HG02943 (cell line): ENCODE data around the gene CEBPZ.

Experiments
- ATAC-seq: cut with Tn5 transposase; IDR thresholded peaks from one replicate; pipeline ENCODE4 v1.9.1; 2021; ENCODE audit warnings: mild to moderate bottlenecking, low read depth, moderate library complexity; ENCODE audit not compliant: unreplicated experiment

The CEBPZ gene, protein sequence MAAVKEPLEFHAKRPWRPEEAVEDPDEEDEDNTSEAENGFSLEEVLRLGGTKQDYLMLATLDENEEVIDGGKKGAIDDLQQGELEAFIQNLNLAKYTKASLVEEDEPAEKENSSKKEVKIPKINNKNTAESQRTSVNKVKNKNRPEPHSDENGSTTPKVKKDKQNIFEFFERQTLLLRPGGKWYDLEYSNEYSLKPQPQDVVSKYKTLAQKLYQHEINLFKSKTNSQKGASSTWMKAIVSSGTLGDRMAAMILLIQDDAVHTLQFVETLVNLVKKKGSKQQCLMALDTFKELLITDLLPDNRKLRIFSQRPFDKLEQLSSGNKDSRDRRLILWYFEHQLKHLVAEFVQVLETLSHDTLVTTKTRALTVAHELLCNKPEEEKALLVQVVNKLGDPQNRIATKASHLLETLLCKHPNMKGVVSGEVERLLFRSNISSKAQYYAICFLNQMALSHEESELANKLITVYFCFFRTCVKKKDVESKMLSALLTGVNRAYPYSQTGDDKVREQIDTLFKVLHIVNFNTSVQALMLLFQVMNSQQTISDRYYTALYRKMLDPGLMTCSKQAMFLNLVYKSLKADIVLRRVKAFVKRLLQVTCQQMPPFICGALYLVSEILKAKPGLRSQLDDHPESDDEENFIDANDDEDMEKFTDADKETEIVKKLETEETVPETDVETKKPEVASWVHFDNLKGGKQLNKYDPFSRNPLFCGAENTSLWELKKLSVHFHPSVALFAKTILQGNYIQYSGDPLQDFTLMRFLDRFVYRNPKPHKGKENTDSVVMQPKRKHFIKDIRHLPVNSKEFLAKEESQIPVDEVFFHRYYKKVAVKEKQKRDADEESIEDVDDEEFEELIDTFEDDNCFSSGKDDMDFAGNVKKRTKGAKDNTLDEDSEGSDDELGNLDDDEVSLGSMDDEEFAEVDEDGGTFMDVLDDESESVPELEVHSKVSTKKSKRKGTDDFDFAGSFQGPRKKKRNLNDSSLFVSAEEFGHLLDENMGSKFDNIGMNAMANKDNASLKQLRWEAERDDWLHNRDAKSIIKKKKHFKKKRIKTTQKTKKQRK

DNA sequence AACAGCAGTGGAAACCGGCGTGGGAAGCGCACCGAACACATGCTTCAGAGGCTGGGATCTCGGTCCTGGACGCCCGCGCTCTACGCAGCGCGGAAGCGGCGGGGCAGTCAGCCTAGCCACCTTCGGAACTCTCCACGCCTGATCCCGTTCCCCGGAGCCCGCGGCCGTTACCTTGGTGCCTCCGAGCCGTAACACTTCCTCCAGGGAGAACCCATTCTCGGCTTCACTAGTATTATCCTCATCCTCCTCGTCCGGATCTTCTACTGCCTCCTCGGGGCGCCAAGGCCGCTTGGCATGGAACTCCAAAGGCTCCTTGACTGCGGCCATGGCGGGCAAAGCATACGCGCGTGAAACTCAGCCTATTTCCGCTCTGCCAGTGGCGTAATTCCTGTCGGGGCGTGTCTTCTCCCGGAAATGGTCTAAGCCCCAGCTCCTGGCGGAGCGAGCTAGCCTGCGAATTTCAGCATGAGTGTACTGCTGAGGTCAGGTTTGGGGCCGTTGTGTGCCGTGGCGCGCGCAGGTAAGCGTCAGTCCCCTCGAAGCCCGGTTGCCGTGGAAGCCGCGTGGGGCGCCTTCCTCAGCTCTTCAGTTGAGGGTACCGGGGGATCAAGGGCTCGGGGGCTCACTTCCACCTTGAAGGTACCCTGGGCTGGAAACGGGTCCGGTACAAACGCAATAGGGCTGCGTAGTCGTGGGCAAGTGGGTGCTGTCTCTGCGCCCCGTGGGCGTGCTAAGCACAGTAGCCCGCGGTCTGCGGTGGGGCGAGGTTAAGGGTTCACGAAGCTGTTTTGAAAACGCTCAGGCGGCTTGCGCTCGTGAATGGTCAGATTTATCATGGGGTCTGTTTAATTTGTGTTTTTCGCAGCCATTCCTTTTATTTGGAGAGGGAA is at the start of gene CEBPZ, which contains the start of gene NDUFAF7:
Gene CEBPZ, minus strand, starts transcription at position 356 of the 890 bp plus-strand sequence. Its CDS starts 29 bp downstream, at position 327.
Gene NDUFAF7, plus strand, starts transcription at position 418 of the 890 bp plus-strand sequence. Its CDS starts 48 bp downstream, at position 466.
- peak; percentile 92 for ATAC-seq

DNA sequence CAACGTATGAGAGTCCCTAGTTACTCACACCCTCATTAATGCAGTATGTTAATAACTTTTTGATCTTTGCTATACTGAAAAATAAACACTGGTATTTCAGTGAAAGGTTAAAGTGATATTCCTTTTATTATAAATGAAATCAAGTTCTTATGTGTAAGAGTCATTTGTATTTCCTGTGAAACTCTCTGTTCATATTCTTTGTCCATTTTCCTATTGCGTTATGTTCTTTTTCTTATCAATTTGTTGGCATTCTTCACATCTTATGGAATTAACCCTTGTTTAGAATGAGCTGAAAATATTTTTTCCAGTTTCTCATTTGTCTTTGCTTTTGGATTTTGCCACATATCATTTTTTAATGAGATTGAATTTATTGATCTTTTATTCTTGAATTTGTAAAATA is 44.9 kb upstream of the CEBPZ start:
- ATAC-seq: no peak

DNA sequence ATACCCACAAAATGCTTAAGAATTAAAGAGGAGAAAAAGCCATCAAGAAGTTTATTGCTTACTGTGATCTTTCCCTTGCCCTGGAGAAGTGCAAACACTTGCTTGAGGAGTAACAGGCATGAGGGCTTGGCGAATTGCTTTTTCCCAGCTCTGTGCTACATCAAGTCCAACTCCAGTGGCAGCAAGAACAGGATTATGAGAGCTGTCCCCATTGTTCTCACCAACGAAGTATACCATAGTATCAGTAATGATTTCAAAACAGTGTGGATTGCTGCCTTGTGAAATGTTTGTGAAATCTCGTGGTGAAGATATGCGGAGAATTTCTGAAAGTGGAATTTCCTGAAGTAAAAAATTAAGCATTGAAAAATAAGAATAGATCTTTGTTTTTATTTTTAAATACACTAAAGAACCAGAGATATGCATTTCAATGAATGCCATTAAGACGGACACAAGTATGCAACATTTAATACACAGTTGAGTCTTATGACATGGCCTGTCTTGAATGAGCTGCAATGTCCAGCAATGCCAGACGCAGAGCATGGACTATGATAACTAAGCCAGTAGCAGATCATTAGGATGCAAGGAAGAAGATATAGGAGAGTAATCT is 43.1 kb upstream of the CEBPZ start:
- ATAC-seq: no peak

DNA sequence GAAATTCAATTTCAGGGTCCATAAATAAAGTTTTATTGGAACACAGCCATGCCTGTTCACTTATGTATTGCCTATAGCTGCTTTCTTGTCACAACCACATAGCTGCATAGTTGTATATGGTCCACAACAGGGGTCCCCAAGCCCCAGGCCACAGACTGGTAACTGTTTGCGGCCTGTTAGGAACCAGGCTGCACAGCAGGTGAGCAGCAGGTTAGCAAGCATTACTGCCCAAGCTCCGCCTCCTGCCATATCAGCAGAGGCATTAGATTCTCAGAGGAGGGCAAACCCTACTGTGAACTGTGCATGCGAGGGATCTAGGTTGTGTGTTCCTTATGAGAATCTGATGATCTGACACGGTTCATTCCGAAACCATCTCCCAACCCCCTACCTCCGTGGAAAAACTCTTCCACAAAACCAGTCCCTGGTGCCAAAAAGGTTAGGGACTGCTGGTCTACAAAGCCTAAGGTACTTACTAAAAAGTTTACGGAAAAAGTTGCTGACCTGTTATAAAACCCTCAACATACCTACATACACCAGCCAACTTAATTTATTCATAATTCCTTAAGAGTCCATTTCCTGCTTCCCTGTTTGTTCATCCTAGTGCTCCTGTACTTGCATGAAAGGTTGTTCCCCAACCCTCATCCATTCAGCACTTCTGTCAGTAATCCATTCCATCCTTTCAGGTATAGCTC is 40.1 kb upstream of the CEBPZ start:
- no peak for ATAC-seq

DNA sequence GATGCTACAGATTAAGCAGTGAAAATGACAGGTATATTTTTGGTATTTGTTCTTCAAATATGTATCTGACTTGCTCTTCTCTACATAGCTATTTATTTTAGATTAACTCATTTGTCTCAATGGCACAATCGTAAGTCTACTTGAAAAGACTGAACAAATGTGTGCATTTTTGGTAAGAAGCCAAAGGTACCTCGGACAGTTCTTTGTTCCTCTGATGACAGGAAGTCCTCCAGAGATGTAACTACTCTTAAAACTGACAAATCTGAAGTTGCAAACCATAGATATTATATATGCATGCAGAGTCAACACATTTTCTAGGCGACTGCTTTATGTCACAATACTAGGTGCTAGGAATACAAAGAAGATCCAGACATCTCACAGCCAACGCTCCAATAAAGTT is 36.7 kb upstream of the CEBPZ start:
- ATAC-seq: no peak

DNA sequence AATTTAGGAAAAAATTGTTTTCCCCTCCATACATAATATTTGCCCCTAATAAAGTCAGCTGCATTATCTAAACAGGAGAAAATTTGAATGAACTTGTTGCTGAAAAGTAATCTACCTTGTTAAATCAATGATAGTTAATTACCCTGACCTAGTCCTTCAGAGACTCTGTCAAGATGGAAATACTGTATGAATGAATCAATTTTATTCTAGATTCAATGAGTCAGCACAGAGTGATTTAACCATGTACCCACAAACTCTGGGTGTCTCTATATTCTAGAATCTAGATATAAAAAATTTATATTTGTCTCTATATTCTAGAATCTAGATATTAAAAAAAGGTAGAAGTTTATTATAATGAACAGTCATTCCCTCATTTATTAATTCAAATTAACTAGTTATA is 36.3 kb upstream of the CEBPZ start:
- no peak for ATAC-seq

DNA sequence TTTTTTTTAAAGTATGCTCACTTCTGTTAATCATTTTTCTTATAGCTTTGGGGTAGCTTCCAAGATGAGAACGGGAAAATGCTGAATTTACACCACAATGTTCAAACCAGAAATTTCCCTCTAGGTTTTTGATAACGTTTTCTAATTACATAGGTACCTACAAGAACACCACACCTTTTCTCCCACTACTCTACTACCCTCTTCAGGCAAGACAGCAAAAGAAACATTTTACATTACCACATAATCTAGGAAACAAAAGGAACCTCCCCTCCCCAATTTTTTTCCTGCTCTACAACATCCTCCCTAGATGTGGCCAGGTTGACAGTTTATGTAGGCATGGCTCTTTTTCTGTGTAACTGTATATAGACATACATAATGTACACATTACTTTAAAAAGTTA is 32.4 kb upstream of the CEBPZ start:
- no peak for ATAC-seq

DNA sequence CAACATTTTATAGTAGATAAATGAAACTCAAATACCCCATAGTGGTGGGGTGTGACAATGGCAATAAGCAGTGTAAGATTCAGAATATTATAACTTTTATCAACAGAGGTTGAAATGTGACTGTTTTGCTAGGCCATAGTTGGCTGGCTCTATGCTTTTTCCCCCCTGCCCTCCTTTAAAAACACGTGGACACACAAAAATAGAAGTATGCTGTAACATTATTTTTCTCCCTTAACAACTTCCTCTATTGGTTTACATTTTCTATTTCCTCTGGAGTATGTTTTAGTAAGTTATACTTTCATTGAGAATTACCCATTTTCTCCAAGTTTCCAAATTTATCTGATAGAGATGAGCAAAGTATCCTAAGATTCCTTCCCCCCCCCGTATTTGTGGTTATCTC is 31.1 kb upstream of the CEBPZ start:
- no peak for ATAC-seq

DNA sequence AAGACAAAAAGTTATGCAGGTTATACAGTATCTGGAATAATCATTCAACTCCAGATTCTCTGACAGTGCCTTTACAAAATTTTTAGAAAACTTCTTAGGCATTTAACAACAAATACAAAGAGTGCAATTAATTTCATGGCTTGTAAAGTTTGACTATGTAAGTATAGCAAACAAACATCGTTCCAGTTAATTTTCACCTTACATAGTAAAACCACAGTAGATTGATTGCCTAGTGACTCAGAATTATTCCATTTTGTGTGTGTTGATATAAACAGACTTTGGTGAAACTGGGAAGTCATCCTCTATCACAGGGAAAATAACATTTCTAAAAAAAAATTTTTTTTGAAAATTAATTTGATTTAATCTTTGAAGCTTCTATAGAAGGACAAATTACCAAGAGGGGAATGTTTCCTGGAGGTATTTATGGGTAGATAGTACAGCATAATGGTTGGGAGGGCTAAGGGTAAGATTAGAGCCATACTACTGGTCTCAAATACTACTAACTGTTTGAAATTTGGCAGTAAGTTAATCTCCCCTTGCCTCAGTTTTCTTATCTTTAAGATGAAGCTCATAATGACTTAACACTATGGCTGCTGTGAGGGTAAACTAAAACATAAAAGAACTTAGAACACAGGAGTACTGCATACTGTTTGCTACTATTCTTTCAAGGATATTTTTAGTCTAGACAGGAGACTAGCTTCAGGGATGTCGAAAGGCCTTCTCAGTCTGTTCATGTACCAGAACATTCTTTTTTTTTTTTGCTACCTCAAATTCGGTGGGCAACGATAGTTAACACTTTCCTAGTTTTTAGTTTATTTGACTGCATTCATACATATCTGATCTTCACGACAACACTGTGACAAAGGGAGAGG is 19.7 kb upstream of the CEBPZ start:
- no peak for ATAC-seq

DNA sequence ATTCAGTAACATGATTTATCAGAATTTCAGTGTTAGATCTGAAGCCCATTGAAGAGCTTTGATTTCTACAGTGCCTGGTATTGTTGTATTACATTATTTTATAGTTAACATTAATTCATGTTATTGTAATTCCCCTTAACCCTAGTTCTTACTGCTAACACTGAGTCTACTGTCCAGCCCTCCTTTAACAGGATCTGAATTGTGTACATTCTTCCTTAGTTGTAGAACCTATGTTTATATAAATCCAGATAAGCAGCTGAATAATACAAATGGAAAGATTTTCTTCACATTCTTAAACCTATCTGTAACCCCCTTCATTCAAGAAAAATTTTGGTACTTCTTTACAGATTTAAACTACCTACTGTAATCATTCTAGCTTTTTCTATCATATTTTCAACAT is 14.8 kb upstream of the CEBPZ start:
- no peak for ATAC-seq

DNA sequence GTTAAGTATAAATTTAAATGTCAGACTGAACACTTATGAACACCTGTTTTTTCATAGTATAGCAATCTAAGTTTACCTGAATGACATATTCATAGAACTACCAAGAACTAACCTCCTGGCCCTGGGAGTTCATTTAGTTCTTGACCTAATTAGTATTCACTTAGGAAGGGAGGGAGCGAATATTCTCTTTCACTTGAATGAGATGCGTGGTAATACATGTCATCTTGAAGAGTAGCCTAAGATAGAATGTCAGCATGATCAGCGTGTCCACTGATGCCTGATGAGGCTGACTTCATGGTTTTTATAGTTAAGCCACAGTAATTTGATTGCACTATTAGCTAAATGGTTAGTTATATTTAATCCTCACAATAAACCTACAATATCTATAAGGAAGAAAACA is 13.4 kb upstream of the CEBPZ start:
- no peak for ATAC-seq

DNA sequence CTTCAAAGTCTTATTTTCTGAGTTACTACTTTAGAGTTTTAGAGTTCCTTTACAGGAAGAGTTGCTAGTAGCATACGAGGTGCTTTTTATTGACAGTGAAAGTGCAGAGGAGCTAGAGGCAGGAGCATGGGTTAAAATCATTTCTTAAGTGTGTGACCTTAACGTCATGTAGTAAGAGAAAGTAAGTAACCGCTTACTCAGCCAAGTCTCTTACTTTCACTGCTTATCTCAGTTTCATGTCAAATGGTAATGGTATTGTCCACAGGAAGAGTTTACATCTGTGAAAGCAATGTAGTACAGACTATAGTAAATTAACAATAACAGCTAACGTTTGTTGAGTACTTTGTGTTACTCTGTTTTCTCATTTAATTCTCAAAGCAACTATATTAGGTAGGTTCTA is 12.6 kb upstream of the CEBPZ start:
- no peak for ATAC-seq

DNA sequence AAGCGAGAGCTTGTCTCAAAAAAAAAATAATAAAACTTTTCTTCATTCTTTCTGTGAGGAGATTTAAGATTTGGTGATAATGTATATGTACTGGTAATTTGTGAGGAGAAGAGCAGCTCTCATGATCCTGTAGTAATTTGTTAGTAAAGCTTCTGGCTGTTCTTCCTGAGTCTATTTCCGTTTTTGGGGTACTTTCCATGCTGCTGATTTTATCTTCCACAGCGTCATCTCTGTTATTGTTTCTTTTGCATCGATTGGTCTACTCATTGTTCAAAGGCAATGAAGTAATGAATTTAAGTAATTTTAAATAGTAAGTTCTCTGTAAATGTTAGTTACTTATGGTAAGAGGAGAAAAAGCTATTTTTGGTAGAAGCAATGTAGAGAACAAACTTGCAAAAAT is 12.0 kb upstream of the CEBPZ start:
- no peak for ATAC-seq

DNA sequence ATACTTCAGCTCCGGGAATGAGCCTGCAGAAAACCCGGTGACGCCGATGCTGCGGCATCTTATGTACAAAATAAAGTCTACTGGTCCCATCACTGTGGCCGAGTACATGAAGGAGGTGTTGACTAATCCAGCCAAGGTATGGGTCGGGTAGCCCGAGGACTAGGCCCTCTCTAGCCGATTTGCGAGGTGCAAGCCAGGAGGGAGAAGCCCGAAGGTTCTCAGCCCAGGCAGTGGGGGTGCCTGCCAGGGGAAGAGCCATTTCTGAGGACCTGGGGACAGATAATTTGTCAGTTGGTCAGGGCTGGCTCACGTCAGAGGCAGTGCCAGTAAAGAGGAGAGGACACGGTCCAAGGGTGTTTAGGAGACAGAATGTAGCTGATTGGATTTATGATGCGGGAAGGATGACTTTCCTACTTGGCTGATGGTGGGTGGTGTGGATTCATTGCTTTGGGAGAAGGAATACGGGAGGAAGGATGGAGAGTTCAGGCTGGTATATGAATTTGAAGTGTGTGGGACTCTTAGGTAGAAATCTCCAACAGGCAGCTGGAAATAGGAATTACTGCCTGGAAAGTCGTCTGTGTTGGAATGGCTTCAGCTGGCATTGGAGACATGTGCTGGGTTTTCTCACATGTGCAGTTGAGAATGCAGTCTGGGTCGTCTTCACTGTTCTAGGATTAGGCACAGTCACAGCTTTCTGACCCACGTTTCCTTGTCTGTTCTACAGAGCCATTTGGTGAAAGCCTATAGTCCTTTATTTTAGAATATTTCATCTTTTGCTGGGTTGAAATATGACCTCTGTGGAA is 936 bp upstream of the CEBPZ start:
- no peak for ATAC-seq

DNA sequence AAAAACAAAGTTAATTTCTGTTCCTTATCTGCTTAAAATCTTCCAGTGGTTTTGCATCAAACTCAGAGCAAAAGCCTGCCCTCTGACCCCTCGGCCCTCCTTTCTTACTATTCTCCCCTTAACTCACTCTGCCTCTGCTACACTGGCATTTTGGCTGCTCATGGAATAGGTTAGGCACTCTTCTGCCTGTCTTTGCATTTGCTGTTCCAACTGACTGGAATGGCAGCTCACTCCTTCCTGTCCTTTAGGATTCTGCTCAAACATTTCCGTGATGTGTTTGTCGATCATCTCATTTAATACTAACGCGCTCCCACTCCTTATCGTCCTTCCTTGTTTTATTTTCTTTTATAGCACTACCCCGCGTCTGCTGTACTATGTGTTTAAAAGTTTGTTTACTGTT is 815 bp downstream of the CEBPZ start:
- no peak for ATAC-seq

DNA sequence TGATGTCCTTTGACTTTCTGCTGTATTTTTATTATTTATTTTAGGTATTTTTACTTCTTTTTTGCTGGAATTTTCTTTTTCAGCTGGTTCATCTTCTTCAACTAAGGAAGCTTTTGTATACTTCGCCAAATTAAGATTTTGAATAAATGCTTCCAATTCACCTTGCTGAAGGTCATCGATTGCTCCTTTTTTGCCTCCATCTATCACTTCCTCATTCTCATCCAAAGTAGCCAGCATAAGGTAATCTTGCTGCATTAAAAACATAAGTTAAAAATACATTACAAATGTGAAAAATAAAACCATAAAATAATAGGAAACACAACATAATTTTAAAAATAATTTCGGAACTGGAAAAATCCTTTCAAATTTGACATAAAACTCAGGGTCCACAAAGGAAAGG is 2.6 kb downstream of the CEBPZ start:
- ATAC-seq: no peak

DNA sequence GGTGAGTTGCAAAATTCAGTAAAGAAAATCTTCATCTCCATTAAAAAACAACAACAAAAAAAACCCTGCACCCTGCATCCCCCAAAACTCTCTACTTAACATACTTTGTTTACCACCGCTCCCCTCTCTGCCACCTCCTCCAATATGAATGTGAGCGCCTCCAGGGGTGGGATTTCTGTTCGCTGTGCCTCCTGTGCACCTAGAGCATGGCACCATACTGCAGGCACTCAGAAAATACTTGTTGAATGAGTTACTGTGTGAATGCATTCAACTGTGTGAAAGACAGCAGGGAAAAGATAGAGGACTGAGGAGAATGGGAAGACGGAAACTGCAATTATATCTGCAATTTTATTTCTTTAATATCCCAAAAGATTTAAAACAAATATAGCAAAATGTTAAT is 4.5 kb downstream of the CEBPZ start:
- ATAC-seq: no peak
